ENCODE data around the gene TRIM59. TPM values are rescaled to one million over a fixed set of nuclear protein-coding genes. Genes with fewer than 3 reads are reported as not detected.

TRIM59 gene
- total RNA-seq, 4 donors from 2014 or later: 0.32 to 1.6 (median 1.4) TPM

- DNase-seq (ENCODE audit: low spot score) (no peak), ATAC-seq (ENCODE audit: low FRiP score) (no peak)
- TF ChIP-seq CTCF (IDR thresholded peaks at IDR 0.05): no peak
Observed at GRCh38 chr3:160473978-160474377, 24.4 kb upstream of the TRIM59 start.

GRCh38 chr3:160473221-160473620 lies 23.6 kb upstream of the TRIM59 start:
- TF ChIP-seq CTCF (IDR thresholded peaks at IDR 0.05): no peak
- DNase-seq (ENCODE audit: low spot score) (no peak), ATAC-seq (ENCODE audit: low FRiP score) (no peak)

- ATAC-seq (ENCODE audit: low FRiP score): no peak
- no peak for TF ChIP-seq CTCF (IDR thresholded peaks at IDR 0.05)
- no peak for DNase-seq (ENCODE audit: low spot score)
Observed at GRCh38 chr3:160472344-160472743, 22.8 kb upstream of the TRIM59 start.

GRCh38 chr3:160471892-160472291 lies 22.3 kb upstream of the TRIM59 start:
- ATAC-seq (ENCODE audit: low FRiP score) (no peak), DNase-seq (ENCODE audit: low spot score) (no peak)
- no peak for TF ChIP-seq CTCF (IDR thresholded peaks at IDR 0.05)

- no peak for TF ChIP-seq CTCF (IDR thresholded peaks at IDR 0.05)
- ATAC-seq (ENCODE audit: low FRiP score) (no peak), DNase-seq (ENCODE audit: low spot score) (no peak)
Observed at GRCh38 chr3:160470181-160470580, 20.6 kb upstream of the TRIM59 start.

GRCh38 chr3:160464971-160465370 lies 15.4 kb upstream of the TRIM59 start:
- TF ChIP-seq CTCF (IDR thresholded peaks at IDR 0.05): no peak
- DNase-seq (ENCODE audit: low spot score) (no peak), ATAC-seq (ENCODE audit: low FRiP score) (no peak)

- TF ChIP-seq CTCF (IDR thresholded peaks at IDR 0.05): no peak
- DNase-seq (ENCODE audit: low spot score): no peak
- no peak for ATAC-seq (ENCODE audit: low FRiP score)
Observed at GRCh38 chr3:160464321-160464720, 14.7 kb upstream of the TRIM59 start.

All from omental fat pad (tissue), 4 donors.